GM18909 (cell line): Measurements from ENCODE around the gene EFCAB10.

ENCODE experiments used
- ATAC-seq: cut with Tn5 transposase; IDR thresholded peaks from one replicate; pipeline ENCODE4 v1.9.1; 2021; ENCODE audit warnings: mild to moderate bottlenecking; ENCODE audit not compliant: unreplicated experiment, poor library complexity

The EFCAB10 gene, protein sequence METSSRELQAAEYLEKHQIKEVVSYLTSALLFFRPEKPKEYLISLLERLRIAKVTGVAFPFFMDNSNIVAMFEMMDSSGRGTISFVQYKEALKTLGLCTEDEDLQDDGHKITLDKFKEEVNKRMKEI

DNA sequence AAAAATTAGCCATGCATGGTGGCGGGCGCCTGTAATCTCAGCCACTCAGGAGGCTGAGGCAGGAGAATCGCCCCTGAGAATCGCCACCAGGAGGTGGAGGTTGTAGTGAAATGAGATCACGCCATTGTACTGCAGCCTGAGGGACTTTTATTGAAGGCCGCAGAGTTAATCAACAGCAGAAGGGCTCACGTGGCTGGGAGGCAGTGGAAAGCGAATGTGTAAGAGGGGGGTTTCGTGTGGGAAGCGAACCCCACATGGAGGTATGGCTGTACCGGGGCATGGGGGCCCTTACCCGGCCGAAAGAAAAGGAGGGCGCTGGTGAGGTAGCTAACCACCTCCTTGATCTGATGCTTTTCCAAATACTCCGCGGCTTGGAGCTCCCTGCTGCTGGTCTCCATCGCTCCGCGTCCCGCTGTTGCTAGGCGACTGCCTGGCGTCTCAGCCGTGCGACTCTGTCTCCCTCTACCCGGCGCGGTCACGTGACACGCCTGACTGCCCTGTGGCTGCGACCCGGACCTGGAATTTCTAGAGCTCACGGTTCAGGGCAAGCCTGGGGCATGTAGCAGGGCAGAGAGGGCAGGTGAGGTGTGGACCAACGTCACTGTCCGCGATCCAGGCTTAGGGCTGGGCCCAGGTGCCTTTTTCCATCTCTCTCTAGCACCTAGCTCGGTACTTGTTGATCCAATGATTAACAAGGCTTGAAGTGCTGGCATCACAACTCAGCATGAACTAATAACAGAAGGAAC is at the start of gene EFCAB10:
Gene EFCAB10 (minus strand): TSS at position 428 of the 746 bp plus-strand sequence. CDS start 30 bp downstream, at position 398.
- ATAC-seq = peak; percentile 86

DNA sequence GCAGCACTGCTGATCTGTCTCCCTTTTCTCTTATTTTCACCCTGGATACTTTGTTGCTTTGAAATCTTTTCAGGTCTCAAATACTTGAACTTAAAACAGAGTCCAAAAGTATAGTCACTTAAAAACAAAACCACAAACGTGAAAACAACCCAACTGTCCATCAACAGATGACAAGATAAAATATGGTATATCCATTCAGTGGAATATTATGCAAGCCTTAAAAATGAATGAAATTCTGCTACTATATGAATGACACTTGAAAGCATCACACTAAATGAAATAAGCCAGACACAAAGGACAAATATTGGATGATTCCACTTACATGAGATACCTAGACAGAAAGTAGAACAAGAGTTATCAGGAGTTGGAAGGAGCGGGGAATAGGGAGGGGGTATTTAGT is 44.7 kb upstream of the EFCAB10 start:
- ATAC-seq = no peak

DNA sequence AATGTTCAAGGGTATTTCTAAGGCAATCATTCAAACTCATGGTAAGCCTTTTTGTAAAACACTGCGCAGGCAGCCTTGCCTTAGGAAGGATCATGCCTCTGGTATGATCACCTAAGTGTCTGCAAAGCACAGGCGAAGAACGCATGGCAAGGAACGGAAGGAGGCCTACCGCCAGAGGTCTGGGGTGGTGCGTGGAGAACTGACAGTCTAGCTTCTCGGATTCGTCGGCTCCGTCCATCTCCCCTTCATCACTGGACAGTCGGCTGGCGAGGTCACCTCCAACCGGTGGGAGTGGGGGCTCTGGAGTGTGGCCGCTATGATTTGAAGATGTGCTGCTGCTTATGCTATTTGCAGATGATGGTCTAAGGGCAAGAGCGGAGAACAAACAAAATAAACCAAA is 42.6 kb upstream of the EFCAB10 start:
- no peak for ATAC-seq

DNA sequence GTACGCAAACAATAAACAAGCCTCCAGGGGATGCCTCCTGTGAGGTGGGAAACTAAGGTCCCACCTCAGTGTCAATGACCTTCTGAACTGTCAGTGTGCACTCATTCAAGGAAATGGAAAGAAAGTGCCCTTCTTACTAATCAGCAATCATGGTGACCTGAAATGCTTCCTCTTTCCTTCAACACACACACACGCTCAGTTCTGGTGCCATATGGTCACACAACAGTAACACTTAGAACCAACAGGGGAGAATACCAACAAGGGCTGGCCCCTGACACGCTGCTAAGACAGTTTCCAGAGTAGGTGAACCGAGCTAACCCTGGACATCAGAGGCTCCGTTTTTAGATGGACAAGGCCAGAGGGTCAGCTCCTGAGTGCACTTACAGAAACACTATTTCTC is 42.1 kb upstream of the EFCAB10 start:
- no peak for ATAC-seq

DNA sequence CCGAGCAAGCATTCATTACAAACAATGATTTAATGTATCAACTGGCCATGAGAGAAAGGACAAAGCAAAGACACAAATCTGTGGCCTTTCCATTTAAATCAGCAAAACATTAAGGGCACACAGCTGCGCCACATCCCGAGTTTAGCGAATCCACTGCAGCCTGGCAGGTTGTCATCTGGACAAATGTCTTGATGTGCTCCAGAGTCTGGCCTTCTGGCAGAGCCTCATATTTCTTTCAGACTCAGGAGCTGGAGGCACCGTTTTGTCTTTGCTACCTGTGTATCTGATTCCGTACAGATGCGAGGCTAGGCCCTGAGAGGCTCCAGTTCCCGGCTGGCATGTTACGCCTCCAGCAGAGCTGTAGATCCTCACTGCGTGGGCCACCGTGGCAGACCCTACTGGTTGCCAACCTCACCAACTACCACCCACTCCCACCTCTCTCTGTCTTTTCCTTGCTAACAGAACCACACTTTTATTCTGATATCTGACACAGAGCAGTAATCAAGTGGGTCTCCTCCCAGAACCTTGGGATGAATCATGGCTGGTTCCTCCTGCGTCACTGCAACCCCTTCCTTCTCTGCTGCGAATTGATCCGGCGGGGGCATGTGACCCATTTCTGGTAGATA is 40.9 kb upstream of the EFCAB10 start:
- ATAC-seq = no peak

DNA sequence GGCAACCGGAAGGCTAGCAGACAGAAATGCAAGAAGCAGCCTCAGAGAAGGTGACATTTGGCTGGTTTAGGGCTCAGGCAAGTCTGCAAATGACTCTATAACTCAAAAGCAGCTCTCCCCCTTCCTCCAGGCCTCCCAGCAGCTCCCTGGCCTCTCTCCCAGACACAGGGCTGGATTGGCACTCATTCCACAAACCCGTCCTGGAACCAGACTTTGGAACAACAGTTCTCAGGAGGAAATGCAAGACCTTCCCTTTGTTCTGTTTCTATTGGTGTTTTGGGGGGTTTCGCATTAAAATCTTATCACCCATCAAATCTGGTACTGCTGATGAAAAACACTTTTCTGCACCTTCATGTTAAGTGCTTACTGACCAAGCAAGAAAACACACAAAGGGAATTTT is 40.3 kb upstream of the EFCAB10 start:
- ATAC-seq = no peak

DNA sequence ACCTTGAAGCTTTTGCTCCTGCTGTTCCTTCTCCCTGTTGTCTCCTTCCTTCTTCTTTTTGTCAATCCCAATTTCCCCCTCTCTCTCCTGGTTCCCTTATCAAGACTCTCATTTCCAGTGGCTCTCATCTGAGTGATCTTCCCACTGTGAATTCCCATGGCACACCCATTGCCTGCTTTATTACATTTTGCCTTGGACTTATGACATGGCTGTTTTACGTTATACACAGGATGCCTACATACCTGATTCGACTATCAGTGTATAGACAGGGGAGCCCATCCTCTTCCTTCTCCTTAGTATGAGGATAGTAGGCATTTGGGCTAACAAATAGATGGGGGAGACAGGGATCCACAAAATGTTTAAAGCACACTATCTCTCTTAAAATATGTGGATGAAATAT is 39.9 kb upstream of the EFCAB10 start:
- no peak for ATAC-seq

DNA sequence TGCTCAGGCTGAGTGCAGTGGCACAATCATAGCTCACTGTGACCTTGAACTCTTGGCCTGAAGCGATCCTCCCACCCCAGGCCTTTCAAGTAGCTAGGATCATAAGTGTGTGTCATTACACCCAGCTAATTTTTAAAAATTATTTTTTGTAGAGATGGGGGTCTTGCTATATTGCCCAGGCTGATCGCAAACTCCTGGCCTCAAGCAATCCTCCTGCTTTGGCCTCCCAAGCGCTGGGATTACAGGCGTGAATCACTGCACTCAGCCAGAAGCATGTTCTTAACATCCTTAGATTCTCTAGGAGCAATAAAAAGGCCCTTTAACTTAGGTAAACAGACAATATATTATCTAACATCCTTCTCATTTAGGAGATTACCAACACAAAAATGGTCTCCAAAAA is 38.3 kb upstream of the EFCAB10 start:
- ATAC-seq = no peak

DNA sequence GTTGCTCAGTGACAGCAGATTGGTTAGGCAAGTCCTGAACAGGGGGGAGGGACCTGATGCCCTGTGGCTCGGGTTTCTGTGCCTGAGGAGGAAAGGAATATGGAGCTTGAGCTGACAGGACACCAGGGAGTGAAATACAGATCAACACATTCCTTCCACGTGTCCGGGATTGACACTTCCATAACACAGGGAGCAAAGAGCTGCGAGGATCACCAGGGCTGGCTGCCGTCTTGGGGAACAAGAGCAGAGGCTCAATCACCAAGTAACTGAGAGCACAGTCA is 36.7 kb upstream of the EFCAB10 start:
- no peak for ATAC-seq

DNA sequence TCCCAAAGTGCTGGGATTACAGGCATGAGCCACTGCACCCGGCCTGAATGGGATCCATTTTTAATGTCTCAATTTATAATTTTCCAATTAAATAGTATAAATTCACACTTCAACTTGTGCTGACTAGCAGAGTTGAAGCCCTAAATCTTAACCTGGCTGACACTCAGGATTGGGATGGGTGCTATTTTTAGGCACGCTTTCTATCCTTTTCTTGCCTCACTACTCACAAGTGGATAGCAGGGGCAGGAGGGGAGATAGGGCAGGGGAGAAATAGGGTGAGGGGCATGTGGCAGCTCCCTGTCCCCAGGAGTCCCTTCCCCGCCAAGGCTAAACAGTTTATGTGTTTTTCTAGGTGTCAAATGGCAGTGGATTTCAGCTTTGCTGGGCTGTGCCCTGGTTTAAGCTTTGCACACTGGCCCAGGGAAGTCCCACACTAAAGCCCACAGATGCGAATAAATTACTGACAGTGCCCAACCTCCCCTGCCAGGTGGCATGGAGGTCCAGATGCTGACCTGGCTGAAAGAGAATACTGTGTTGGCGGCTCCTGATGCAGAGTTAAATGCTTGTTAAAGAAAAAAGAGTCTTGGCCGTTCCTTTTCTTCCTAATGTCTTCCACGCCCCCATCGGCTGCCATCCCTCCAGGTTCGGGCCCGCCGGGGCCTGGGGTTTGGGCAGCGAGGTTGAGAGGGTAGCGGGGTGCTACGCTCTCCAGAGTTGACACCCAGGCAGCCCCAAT is 36.2 kb upstream of the EFCAB10 start:
- ATAC-seq = no peak

DNA sequence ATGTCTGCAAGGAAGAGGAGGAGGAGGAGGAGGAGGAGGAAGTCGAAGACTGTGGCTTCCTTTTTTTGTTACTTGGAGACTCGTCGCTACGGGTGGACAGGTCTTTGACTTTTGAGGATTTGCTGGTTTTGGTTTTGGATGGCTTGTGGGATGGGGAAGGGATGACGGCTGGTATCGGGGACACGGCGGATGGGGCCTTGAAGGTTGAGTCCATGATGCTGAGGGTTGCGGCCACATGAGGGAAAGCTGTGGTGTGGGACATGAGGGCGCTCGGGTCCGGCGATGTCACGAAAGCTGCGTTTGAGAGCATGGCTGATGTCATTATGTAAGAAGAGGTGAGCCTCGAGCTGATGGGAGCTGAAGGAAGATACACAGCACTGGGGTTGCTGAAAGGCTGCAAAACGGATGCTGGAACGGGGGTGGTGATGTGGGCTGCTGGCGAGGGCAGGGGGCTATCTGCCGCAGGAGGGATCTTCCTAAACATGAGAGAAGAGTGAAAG is 33.1 kb upstream of the EFCAB10 start:
- ATAC-seq = no peak

DNA sequence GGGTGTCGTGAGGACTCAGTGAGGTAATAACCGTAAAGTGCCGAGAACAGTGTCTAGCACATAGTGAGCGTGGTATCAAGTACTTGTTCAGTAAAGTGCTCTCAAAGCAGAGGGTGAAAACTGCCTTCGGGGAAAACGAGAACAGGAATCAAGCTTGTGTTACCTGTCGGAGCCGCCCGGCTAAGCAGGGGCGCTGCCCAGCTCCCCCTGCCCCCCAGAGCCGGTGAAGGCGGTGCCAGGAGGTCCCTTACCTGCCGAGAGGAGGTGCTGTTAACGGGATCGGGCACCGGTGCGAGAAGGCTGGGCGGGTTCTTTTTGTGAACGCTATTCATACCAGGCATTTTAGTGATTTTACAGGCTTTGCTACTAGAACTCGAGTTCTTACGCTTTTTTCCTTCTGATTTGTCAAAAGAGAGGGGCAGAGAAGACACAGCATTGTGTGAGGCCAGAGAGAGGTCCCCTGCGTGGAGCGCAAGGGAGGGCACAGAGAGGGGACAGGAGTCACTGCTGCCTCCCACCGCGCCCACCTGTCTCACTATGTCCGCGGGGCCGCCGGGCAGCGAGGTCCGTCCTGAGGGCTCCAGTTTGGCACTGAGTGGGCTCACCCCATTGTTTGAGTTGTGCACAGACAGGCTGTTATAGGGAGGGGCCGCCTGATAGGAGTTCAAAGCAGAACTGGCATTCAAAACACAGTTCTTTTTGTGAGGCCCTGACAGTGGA is 32.5 kb upstream of the EFCAB10 start:
- no peak for ATAC-seq

DNA sequence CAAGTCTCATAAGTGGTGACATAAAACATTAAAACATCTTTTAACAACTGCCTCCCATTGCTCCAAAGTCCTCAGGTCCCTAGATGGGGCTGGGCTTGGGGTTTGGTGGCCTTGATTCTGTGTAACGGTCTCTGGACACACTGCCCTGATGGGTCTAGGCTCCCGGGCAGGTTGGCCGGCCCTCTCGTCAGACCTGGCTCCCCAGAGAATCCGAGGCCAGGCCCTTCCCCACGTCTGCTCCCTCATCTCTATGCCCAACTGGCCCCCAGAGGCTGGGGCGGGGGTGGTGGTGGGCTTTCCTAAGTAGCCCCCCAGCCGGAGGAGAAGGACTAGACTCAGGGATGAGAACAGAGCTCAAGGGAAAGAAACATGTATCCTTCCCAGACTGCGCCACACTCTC is 31.5 kb upstream of the EFCAB10 start:
- no peak for ATAC-seq

DNA sequence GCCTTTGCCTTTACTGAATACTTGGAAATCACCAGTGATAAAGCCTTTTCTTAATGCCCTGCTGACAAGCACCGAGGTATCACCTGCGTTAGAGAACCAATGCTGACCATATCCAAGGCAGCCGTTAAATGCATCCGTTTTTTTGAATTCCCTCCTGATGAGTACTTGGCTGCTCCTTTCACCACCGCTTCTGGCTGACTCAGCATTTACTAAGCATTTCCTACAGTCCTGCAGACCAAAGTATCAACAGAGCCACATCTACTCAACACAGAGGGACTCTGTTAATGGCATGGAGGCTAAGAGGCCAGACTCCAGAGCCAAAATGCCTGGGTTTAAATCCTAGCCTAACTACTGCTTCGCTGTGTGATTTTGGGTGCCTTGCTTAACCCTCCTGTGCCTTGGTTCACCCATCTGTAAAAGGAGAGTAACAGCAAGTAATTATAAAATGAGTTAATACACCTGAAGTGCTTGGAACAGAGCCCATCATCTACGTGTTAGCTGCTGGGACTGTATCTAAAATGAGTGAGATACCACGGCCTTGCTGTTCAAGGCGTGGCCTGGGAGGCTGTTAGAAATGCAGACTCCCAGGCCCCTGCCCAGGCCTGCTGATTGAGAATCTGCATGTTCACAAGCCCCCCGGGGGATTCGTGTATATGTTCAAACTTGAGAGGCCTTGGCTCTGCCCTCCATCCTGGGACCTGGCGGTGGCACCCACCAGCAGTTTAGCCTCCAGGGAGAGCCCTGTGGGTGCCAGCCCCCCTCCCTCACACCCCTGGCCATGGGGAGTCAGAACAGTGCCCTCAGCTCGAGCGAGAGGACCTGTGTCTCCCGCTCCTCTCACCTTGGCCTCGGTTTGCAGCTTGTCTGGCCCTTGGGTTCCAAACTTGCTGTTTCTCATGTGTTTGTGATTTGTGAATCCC is 30.8 kb upstream of the EFCAB10 start:
- ATAC-seq = no peak

DNA sequence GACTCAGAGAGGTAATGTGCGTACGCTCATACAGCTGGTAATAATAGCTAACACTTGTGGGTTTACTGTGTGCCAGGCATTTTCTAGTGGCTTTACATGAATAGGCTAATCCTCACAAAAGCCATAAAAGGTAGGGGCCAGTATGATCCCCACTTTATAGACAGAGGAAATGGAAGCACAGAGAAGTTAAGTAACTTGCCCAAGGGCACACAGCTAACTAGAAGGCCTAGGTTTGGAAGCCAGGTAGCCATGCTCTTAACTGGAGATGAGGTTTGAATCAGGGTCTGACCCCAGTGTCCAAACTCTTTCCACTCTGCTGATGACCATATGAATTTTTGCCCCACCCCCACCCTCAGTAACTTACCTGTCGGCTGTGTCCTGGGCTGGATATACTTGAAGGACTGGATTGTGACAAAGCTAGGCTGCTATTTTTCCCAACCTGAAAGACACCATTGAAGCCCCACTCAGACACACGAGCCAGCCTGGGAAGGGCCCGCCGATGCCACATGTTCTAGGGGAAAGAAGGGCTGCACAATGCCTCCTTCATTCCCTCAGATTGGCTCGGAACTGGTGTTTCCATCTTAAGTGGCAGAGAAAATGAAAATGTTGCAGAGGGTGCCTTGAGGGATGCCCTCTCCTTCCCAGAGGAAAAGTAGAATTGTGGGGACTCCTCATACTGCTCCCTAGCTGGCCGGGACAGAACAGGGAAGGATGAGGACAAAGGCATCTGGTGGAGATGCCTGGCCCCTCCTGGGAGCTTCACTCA is 29.1 kb upstream of the EFCAB10 start:
- no peak for ATAC-seq

DNA sequence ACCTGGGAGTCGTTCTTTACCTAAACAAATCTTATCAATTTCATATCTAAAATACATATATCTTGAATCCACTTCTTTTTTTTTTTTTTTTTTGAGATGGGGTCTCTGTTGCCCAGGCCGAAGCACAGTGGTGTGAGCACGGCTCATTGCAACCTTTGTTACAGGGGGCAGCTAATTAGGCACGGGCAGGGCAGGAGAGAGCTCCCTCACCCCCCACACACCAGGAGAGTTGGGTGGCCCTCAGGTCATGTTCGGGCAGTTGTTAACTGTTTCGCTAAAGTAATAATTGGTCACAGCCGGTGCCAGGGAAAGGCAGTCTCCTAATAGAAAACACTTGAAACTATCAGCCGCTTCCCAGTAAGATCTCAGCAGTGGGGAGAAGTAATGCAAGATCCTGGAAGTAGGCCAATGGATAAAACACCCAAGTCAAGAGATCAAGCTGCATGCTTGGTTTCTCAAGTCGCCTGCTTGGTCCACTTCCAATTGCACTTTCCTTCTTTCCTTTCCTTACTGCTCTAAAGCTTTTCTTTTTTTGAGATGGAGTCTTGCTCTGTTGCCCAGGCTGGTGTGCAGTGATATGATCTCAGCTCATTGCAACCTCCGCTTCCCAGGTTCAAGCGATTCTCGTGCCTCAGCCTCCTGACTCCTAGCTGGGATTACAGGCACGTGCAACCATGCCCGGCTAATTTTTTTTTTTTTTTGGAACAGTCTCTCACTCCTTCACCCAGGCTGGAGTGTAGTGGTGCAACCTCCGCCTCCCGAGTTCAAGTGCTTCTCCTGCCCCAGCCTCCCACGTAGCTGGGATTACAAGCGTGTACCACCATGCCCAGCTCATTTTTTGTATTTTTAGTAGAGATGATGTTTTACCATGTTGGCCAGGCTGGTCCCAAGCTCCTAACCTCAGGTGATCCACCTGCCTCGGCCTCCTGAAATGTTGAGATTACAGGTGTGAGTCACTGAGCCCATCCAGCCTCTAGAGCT is 21.3 kb upstream of the EFCAB10 start:
- ATAC-seq = no peak

DNA sequence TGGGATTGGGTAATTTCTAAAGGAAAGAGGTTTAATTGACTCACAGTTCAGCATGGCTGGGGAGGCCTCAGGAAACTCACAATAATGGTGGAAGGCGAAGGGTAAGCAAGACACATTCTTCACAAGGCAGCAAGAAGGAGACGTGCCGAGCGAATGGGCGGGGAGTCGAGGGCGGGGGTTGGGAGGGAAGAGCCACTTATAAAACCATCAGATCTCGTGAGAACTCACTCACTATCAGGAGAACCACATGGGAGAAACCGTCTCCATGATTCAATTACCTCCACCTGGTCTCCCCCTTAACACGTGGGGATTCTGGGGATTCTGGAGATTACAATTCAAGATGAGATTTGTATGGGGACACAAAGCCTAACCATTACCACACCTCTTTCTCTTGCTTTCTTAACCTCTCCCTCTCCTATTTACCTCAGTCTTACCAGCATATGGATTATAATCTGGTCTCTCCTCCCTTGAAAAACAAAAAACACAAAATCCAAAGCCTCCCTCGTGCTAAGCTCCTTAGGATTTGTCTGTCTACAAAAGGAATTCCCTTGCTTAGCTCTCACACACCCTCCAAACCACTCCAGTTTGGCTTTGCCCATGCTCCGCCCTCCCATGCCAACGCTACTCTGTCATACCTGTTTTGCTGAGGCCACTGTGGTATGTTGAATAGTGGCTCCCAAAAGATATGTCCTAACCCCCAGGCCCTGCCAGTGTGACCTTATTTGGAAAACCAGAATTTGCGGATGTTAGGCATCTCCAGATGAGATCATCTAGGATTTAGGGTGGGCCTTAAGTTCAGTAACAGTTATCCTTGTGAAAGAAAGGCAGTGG is 19.6 kb upstream of the EFCAB10 start:
- no peak for ATAC-seq
